OCI-LY1 (cell line): Measurements from ENCODE around the gene SNTG2.

ENCODE experiments used
- H2AFZ ChIP-seq: fragments of 200-600 bp; sonication (generic), shearing (Covaris generic); 2 replicates; pipeline ENCODE4 v1.6.0; 2014; ENCODE audit warnings: antibody characterized with exemption, mild to moderate bottlenecking, low read length
- H3F3A ChIP-seq: fragments of 200-600 bp; sonication (generic), shearing (Covaris generic); 2 replicates; pipeline ENCODE4 v1.6.0; 2014; ENCODE audit warnings: mild to moderate bottlenecking, antibody characterized with exemption, low read length, moderate library complexity; ENCODE audit not compliant: insufficient read depth
- H3K27ac ChIP-seq: fragments of 200-600 bp; sonication (generic); 2 replicates; pipeline ENCODE4 v1.5.1; 2014; ENCODE audit warnings: low read length, mixed run types, mild to moderate bottlenecking, low read depth; ENCODE audit not compliant: poor library complexity, severe bottlenecking
- H3K27me3 ChIP-seq: fragments of 200-600 bp; sonication (generic); 2 replicates; pipeline ENCODE4 v1.6.0; 2014; ENCODE audit warnings: antibody characterized with exemption, mild to moderate bottlenecking, low read length, moderate library complexity; ENCODE audit not compliant: insufficient read depth
- H3K36me3 ChIP-seq: fragments of 200-600 bp; sonication (generic); 2 replicates; pipeline ENCODE4 v1.6.1; 2014; ENCODE audit warnings: mild to moderate bottlenecking, antibody characterized with exemption, low read length, moderate library complexity, mixed read lengths; ENCODE audit not compliant: insufficient read depth
- H3K4me1 ChIP-seq: fragments of 200-600 bp; sonication (generic); 2 replicates; pipeline ENCODE4 v1.5.1; 2014; ENCODE audit warnings: mild to moderate bottlenecking, low read length, moderate library complexity; ENCODE audit not compliant: insufficient read depth, severe bottlenecking
- H3K4me2 ChIP-seq: fragments of 200-600 bp; sonication (generic), shearing (Covaris generic); 2 replicates; pipeline ENCODE4 v1.6.1; 2014; ENCODE audit warnings: low read length
- H3K4me3 ChIP-seq: fragments of 200-600 bp; sonication (generic); 2 replicates; pipeline ENCODE4 v1.5.1; 2014; ENCODE audit warnings: low read length, low read depth, mild to moderate bottlenecking, mixed read lengths; ENCODE audit not compliant: poor library complexity, severe bottlenecking
- H3K79me2 ChIP-seq: fragments of 200-600 bp; shearing (Covaris generic); 2 replicates; pipeline ENCODE4 v1.6.1; 2016; ENCODE audit warnings: mixed run types, low read length, mixed read lengths; ENCODE audit not compliant: insufficient read depth
- H3K9ac ChIP-seq: fragments of 200-600 bp; sonication (generic), shearing (Covaris generic); 2 replicates; pipeline ENCODE4 v1.6.1; 2014; ENCODE audit warnings: mild to moderate bottlenecking, low read length, mixed read lengths
- H3K9me2 ChIP-seq: fragments of 200-600 bp; sonication (generic), shearing (Covaris generic); 2 replicates; pipeline ENCODE4 v1.6.1; 2014; ENCODE audit warnings: low read depth, mild to moderate bottlenecking, low read length, mixed read lengths
- H3K9me3 ChIP-seq: fragments of 200-600 bp; shearing (Covaris generic); 2 replicates; pipeline ENCODE4 v1.6.1; 2014; ENCODE audit warnings: low read length, mixed read lengths
- H4K20me1 ChIP-seq: fragments of 200-600 bp; sonication (generic), shearing (Covaris generic); 2 replicates; pipeline ENCODE4 v1.6.0; 2016; ENCODE audit warnings: mild to moderate bottlenecking, low read length; ENCODE audit not compliant: insufficient read depth
- EZH2 ChIP-seq: fragments of 200-600 bp; sonication (generic), shearing (Covaris generic); IDR thresholded peaks from 2 replicates; pipeline ENCODE4 v1.8.0; 2017; ENCODE audit warnings: borderline replicate concordance, mixed run types, mild to moderate bottlenecking, antibody characterized with exemption, low read length, moderate library complexity, mixed read lengths
- TF ChIP-seq, protein P1 (sequence below): fragments of 200-600 bp; sonication (generic), shearing (Covaris generic); IDR thresholded peaks from 2 replicates; pipeline ENCODE4 v1.5.1; 2017; ENCODE audit warnings: mild to moderate bottlenecking, antibody characterized with exemption, low read length, moderate library complexity, mixed read lengths

Gene SNTG2

DNA sequence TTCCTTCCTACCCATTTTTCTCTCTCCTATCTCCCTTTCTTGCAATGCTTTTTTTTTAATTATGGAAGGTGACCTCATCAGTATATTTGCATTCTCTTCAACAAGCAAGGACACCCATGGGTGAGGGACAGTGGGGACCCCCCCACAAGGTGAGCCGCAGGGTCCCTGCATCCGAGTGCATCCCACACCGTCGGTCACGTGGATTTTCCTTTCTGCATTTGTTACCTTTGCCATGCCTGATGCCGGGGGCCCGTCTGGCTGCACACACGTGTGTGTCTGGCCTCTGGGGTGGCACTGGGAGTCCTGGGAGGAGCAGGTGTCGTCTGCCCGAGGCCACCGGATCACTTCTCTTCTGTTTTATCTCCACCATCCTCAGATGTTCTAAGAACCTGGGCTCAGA lies 30.1 kb upstream of the SNTG2 start:
- Histone ChIP-seq H3K4me3 (no peak overlapping the region), H3K4me2 (no peak overlapping the region), H3K27ac (no peak overlapping the region), H3K27me3 (0 out of 2 replicates have a peak, but pooled peaks cover 3% of the 10 kb centered on the region), H4K20me1 (no peaks in the 10 kb centered on the region), H2AFZ (no peak overlapping the region), H3K9me3 (no peaks in the 10 kb centered on the region), H3K36me3 (no peaks in the 10 kb centered on the region), H3K79me2 (no peaks in the 10 kb centered on the region), H3K9me2 (no peaks in the 10 kb centered on the region), H3K4me1 (no peaks in the 10 kb centered on the region), H3F3A (no peaks in the 10 kb centered on the region), H3K9ac (no peak overlapping the region)
- TF ChIP-seq EZH2, result no peak
- TF ChIP-seq, protein P1, sequence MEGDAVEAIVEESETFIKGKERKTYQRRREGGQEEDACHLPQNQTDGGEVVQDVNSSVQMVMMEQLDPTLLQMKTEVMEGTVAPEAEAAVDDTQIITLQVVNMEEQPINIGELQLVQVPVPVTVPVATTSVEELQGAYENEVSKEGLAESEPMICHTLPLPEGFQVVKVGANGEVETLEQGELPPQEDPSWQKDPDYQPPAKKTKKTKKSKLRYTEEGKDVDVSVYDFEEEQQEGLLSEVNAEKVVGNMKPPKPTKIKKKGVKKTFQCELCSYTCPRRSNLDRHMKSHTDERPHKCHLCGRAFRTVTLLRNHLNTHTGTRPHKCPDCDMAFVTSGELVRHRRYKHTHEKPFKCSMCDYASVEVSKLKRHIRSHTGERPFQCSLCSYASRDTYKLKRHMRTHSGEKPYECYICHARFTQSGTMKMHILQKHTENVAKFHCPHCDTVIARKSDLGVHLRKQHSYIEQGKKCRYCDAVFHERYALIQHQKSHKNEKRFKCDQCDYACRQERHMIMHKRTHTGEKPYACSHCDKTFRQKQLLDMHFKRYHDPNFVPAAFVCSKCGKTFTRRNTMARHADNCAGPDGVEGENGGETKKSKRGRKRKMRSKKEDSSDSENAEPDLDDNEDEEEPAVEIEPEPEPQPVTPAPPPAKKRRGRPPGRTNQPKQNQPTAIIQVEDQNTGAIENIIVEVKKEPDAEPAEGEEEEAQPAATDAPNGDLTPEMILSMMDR, result no peak

DNA sequence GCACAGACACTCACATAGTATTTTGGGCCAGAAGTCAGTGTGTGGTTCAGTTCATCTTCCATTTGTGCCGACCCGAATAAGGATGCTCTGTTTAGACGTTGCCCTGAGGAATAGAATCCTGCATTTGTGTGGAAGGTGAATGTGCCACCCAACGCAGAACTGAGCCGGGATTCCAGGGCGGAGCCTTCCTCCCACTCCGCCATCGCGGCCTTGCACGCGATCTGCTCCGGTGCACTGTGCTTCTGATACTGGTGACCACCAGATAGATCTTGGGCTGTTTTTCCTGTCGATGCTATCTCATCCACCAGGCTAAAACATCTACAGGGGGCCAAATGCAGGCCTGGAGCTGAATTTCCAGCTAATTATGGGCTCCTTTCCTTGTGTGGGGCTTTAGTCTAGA lies 29.6 kb upstream of the SNTG2 start:
- H3K27ac ChIP-seq, result no peak overlapping the region
- H3K27me3 ChIP-seq, result 0 out of 2 replicates have a peak, but pooled peaks cover 3% of the 10 kb centered on the region
- no peaks in the 10 kb centered on the region for H3F3A ChIP-seq

DNA sequence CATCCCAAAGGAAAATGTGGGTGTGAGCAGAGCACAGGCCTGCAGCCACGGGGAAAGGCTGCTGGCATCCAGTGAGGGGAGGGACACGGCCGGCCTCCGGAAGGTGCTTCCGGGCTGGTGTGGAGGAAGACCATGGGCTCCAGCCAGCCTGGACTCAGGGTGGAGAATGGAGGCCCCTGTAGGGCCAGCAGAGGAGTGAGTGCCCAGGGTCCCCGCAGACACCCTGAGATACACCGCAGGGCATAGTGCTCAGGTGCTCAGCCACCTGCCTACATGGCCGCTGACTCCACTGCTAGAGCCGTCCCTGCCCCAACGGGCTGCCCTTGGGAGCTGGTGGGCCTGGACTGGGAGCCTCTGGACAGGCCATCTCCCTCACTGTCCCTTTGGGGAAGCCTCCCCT lies 28.5 kb upstream of the SNTG2 start:
- H3F3A ChIP-seq, result no peaks in the 10 kb centered on the region
- H3K4me2 ChIP-seq, result no peak overlapping the region
- H3K4me1 ChIP-seq, result no peaks in the 10 kb centered on the region
- no peak overlapping the region for H3K9ac ChIP-seq
- H3K27me3 ChIP-seq, result 0 out of 2 replicates have a peak, but pooled peaks cover 3% of the 10 kb centered on the region
- no peak for TF ChIP-seq EZH2
- TF ChIP-seq, protein P1, result no peak
- no peaks in the 10 kb centered on the region for H3K9me3 ChIP-seq
- H3K4me3 ChIP-seq, result no peak overlapping the region
- H3K79me2 ChIP-seq, result no peaks in the 10 kb centered on the region
- no peak overlapping the region for H3K27ac ChIP-seq
- no peaks in the 10 kb centered on the region for H3K36me3 ChIP-seq
- no peaks in the 10 kb centered on the region for H3K9me2 ChIP-seq
- no peak overlapping the region for H2AFZ ChIP-seq
- no peaks in the 10 kb centered on the region for H4K20me1 ChIP-seq

More for the DNA sequence above, 29.6 kb upstream of the SNTG2 start:
- Histone ChIP-seq H3K4me1 (no peaks in the 10 kb centered on the region), H2AFZ (no peak overlapping the region), H3K4me2 (no peak overlapping the region), H3K4me3 (no peak overlapping the region), H3K9ac (no peak overlapping the region), H3K79me2 (no peaks in the 10 kb centered on the region), H4K20me1 (no peaks in the 10 kb centered on the region), H3K9me3 (no peaks in the 10 kb centered on the region), H3K9me2 (no peaks in the 10 kb centered on the region), H3K36me3 (no peaks in the 10 kb centered on the region)
- TF ChIP-seq, protein P1, result no peak
- TF ChIP-seq EZH2, result no peak
